Calu3 (cell line): ENCODE data around the gene EPG5. TPM values are rescaled to one million over a fixed set of nuclear protein-coding genes. Genes with fewer than 3 reads are reported as not detected.
A peak's percentile ranks its signal among the peaks of the same experiment; 100 is the strongest.

Experiments
- BruUV-seq: library from RNA; stranded (reverse); fragments of 400-500 nt; replicated peaks from 2 replicates; lab custom pipeline; 2021; lab: Mats Ljungman, UMichigan
- CTCF ChIA-PET: fragments of 300-600 bp; sonication (Branson Sonifier 250); formaldehyde crosslinking; loops from one replicate; lab custom pipeline; 2022; ENCODE audit warnings: antibody characterized with exemption; lab: Charles Lee
- DNase-seq: peaks from one replicate; pipeline ENCODE4 v3.0.0; 2022
- H3K27ac Mint-ChIP-seq: one replicate; pipeline ENCODE4 v1.8.0; 2022; ENCODE audit warnings: mixed read lengths; ENCODE audit not compliant: unreplicated experiment
- H3K27me3 Mint-ChIP-seq: one replicate; pipeline ENCODE4 v1.8.0; 2022; ENCODE audit warnings: mixed read lengths; ENCODE audit not compliant: unreplicated experiment
- H3K36me3 Mint-ChIP-seq: one replicate; pipeline ENCODE4 v1.8.0; 2022; ENCODE audit warnings: mild to moderate bottlenecking, moderate library complexity, mixed read lengths; ENCODE audit not compliant: insufficient read depth, unreplicated experiment
- H3K4me1 Mint-ChIP-seq: one replicate; pipeline ENCODE4 v1.8.0; 2022; ENCODE audit warnings: mild to moderate bottlenecking, low read depth, mixed read lengths; ENCODE audit not compliant: unreplicated experiment
- H3K4me3 Mint-ChIP-seq: one replicate; pipeline ENCODE4 v1.8.0; 2022; ENCODE audit warnings: mild to moderate bottlenecking, low read depth, moderate library complexity, mixed read lengths; ENCODE audit not compliant: unreplicated experiment
- H3K9me3 Mint-ChIP-seq: one replicate; pipeline ENCODE4 v1.8.0; 2022; ENCODE audit warnings: low read depth, mixed read lengths; ENCODE audit not compliant: unreplicated experiment
- CTCF ChIP-seq: fragments of 200-600 bp; IDR thresholded peaks from one replicate; pipeline ENCODE4 v1.8.0; 2022; ENCODE audit warnings: antibody characterized with exemption; ENCODE audit not compliant: unreplicated experiment
- intact Hi-C: fragments of 100-400 bp; cut with micrococcal nuclease; formaldehyde crosslinking; loops from one replicate; pipeline ENCODE4 v1.10.0; 2022; ENCODE audit not compliant: unreplicated experiment
- total RNA-seq: library from RNA; stranded (reverse); gene quantifications from 2 replicates; pipeline ENCODE4 v1.2.3, GENCODE V29; 2022

EPG5 gene
- total RNA-seq, 1 experiment from 2014 or later, result 25.6 TPM

- Mint-ChIP-seq H3K27me3 (no peaks in the 10 kb centered on the region), H3K4me3 (no peak overlapping the region), H3K27ac (no peak overlapping the region), H3K36me3 (peaks cover 11% of the 10 kb centered on the region), H3K9me3 (no peaks in the 10 kb centered on the region), H3K4me1 (peaks cover 11% of the 10 kb centered on the region)
- no TSS peak for BruUV-seq
- CTCF ChIA-PET, result no interaction called here
- intact Hi-C loops, result loop anchor here (5.0 kb wide), 2 partner anchors 49 to 149 kb away; partner anchors contain the start of gene PSTPIP2
- no peak for DNase-seq
- TF ChIP-seq CTCF, result no peak
Observed at GRCh38 chr18:45923138-45923537, 44.0 kb downstream of the EPG5 start.

- Mint-ChIP-seq H3K4me3 (no peak overlapping the region), H3K9me3 (no peaks in the 10 kb centered on the region), H3K27ac (no peak overlapping the region), H3K36me3 (peaks cover 3% of the 10 kb centered on the region), H3K4me1 (peaks cover 11% of the 10 kb centered on the region), H3K27me3 (no peaks in the 10 kb centered on the region)
- no TSS peak for BruUV-seq
- TF ChIP-seq CTCF, result no peak
- CTCF ChIA-PET, result no interaction called here
- intact Hi-C loops, result loop anchor here (5.0 kb wide), 2 partner anchors 52 to 152 kb away; partner anchors contain the start of gene PSTPIP2
- peak; percentile 31 for DNase-seq
Observed at GRCh38 chr18:45920367-45920766, 46.8 kb downstream of the EPG5 start.

- DNase-seq, result peak; percentile 20
- H3K27ac Mint-ChIP-seq, result no peak overlapping the region
- peaks cover 5% of the 10 kb centered on the region for H3K36me3 Mint-ChIP-seq
- H3K4me1 Mint-ChIP-seq, result peaks cover 11% of the 10 kb centered on the region
- no peak for TF ChIP-seq CTCF
- no peaks in the 10 kb centered on the region for H3K9me3 Mint-ChIP-seq
- CTCF ChIA-PET, result no interaction called here
- no peak overlapping the region for H3K4me3 Mint-ChIP-seq
- no TSS peak for BruUV-seq
- intact Hi-C loops, result no loop called here
- H3K27me3 Mint-ChIP-seq, result no peaks in the 10 kb centered on the region
Observed at GRCh38 chr18:45916302-45916701, 50.8 kb downstream of the EPG5 start.

- H3K36me3 Mint-ChIP-seq, result peaks cover 5% of the 10 kb centered on the region
- no peaks in the 10 kb centered on the region for H3K27me3 Mint-ChIP-seq
- no peaks in the 10 kb centered on the region for H3K9me3 Mint-ChIP-seq
- no peak overlapping the region for H3K27ac Mint-ChIP-seq
- H3K4me3 Mint-ChIP-seq, result no peak overlapping the region
- DNase-seq, result no peak
- intact Hi-C loops, result no loop called here
- no peak for TF ChIP-seq CTCF
- no peaks in the 10 kb centered on the region for H3K4me1 Mint-ChIP-seq
- CTCF ChIA-PET, result no interaction called here
- no TSS peak for BruUV-seq
Observed at GRCh38 chr18:45913276-45913675, 53.9 kb downstream of the EPG5 start.
